OCI-LY3 (cell line): ENCODE results near the gene ARID1B.
A peak's percentile ranks its signal among the peaks of the same experiment; 100 is the strongest.

Experiments used
- H2AFZ ChIP-seq: fragments of 200-600, 300-600 bp; shearing (Covaris generic); 2 replicates; pipeline ENCODE4 v1.6.0; 2014; ENCODE audit warnings: antibody characterized with exemption, low read depth, low read length
- H3K27ac ChIP-seq: fragments of 200-600, 300-600 bp; sonication (generic); 2 replicates; pipeline ENCODE4 v1.5.1; 2014; ENCODE audit warnings: mild to moderate bottlenecking, low read length, moderate library complexity, mixed read lengths
- H3K27me3 ChIP-seq: fragments of 200-600, 300-600 bp; sonication (generic); 2 replicates; pipeline ENCODE4 v1.6.1; 2014; ENCODE audit warnings: low read depth, low read length, mixed read lengths
- H3K36me3 ChIP-seq: fragments of 200-600, 300-600 bp; sonication (generic); replicated peaks from 2 replicates; pipeline ENCODE3; 2014; ENCODE audit warnings: low read depth, low read length, mixed read lengths
- H3K4me1 ChIP-seq: fragments of 300-600, 200-600 bp; sonication (generic); 2 replicates; pipeline ENCODE4 v1.6.1; 2014; ENCODE audit warnings: low read length, mixed read lengths
- H3K4me2 ChIP-seq: fragments of 200-600, 300-600 bp; sonication (generic); 2 replicates; pipeline ENCODE4 v1.6.1; 2014; ENCODE audit warnings: low read length, mixed read lengths
- H3K4me3 ChIP-seq: fragments of 300-600, 200-600 bp; sonication (generic); 2 replicates; pipeline ENCODE4 v1.5.1; 2014; ENCODE audit warnings: antibody characterized with exemption, mild to moderate bottlenecking, low read length, moderate library complexity
- H3K79me2 ChIP-seq: fragments of 300-600, 200-600 bp; shearing (Covaris generic); 2 replicates; pipeline ENCODE4 v1.6.1; 2014; ENCODE audit warnings: mild to moderate bottlenecking, low read length, mixed read lengths
- H3K9ac ChIP-seq: fragments of 300-600, 200-600 bp; shearing (Covaris generic); 2 replicates; pipeline ENCODE4 v1.6.0; 2014; ENCODE audit warnings: mild to moderate bottlenecking, low read length, moderate library complexity
- H3K9me3 ChIP-seq: fragments of 200-600, 300-600 bp; shearing (Covaris generic); 2 replicates; pipeline ENCODE4 v1.6.1; 2014; ENCODE audit warnings: low read length, mixed read lengths; ENCODE audit not compliant: insufficient read depth
- H4K20me1 ChIP-seq: fragments of 200-600, 300-600 bp; sonication (generic); 2 replicates; pipeline ENCODE4 v1.6.1; 2016; ENCODE audit warnings: low read length, mixed read lengths; ENCODE audit not compliant: insufficient read depth
- EZH2phosphoT487 ChIP-seq: fragments of 200-600 bp; shearing (Covaris generic); IDR thresholded peaks from 2 replicates; pipeline ENCODE4 v1.6.1; 2018; ENCODE audit warnings: antibody characterized with exemption, mixed run types, low read depth
- TF ChIP-seq, protein P1 (sequence below): fragments of 200-600, 300-600 bp; sonication (generic); IDR thresholded peaks from 2 replicates; pipeline ENCODE4 v1.5.1; 2014; ENCODE audit warnings: antibody characterized with exemption, low read length, low read depth

The ARID1B gene

DNA sequence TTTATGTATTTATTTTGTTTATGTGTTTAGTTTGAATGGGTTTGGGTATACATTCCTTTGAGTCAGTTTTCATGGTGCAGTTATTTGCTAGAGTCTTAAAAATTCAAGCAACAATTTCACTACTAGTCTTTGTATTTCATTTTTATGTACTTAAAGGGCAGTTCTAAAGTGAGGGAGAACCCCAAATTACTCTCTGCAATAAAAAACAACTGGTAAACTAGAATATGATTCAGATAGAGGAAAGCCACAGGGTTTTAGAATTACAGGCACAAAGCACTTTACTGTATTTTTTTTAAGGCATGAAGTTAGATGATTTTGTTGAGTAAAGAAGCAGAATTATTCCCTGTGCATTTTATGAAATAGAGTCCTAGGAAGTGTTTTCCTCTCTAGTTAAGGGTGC lies 183.3 kb downstream of the ARID1B start:
- Histone ChIP-seq H3K4me3 (no peak overlapping the region), H3K27ac (no peak overlapping the region), H3K4me1 (peaks cover 44% of the 10 kb centered on the region), H2AFZ (no peak overlapping the region), H3K9me3 (no peaks in the 10 kb centered on the region), H3K36me3 (no peaks in the 10 kb centered on the region), H3K4me2 (no peak overlapping the region), H3K27me3 (no peaks in the 10 kb centered on the region), H3K9ac (no peak overlapping the region), H3K79me2 (peaks cover 60% of the 10 kb centered on the region), H4K20me1 (peaks cover 37% of the 10 kb centered on the region)
- no peak for TF ChIP-seq EZH2phosphoT487
- TF ChIP-seq, protein P1, sequence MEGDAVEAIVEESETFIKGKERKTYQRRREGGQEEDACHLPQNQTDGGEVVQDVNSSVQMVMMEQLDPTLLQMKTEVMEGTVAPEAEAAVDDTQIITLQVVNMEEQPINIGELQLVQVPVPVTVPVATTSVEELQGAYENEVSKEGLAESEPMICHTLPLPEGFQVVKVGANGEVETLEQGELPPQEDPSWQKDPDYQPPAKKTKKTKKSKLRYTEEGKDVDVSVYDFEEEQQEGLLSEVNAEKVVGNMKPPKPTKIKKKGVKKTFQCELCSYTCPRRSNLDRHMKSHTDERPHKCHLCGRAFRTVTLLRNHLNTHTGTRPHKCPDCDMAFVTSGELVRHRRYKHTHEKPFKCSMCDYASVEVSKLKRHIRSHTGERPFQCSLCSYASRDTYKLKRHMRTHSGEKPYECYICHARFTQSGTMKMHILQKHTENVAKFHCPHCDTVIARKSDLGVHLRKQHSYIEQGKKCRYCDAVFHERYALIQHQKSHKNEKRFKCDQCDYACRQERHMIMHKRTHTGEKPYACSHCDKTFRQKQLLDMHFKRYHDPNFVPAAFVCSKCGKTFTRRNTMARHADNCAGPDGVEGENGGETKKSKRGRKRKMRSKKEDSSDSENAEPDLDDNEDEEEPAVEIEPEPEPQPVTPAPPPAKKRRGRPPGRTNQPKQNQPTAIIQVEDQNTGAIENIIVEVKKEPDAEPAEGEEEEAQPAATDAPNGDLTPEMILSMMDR: no peak

DNA sequence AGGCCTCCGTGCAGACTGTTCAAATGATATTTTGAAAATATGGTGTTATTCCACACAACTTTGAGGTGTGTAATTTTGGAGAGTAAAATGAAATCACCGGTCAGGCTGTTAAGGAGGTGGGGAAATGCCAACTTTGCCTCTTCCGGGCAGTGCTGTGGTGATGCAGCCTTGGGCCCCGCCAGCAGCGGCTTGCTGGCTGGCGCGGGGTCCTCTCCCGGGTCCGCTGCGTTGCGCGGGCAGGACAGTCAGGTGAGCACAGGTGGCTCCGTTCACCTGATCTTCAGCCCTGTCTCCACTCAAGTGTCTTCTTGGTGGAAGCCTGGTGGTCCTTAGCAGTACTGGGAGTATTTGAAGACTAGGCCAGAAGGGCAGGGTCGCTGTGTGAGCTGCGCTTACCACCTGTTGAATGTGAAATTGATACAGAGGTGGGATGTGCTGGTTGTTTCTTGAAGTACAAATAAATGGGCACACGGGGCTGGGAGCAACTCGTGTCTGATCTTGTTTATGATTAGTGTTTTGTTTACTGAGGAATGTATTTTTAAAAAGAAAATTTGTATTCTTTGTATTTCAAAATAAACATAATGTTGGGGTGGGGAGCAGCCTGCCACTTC lies 184.2 kb downstream of the ARID1B start:
- no peaks in the 10 kb centered on the region for H3K36me3 ChIP-seq
- peaks cover 32% of the 10 kb centered on the region for H4K20me1 ChIP-seq
- no peak overlapping the region for H2AFZ ChIP-seq
- peaks cover 54% of the 10 kb centered on the region for H3K79me2 ChIP-seq
- no peak overlapping the region for H3K27ac ChIP-seq
- no peaks in the 10 kb centered on the region for H3K9me3 ChIP-seq
- TF ChIP-seq, protein P1: no peak
- TF ChIP-seq EZH2phosphoT487: no peak
- H3K9ac ChIP-seq: no peak overlapping the region
- H3K27me3 ChIP-seq: no peaks in the 10 kb centered on the region
- no peak overlapping the region for H3K4me2 ChIP-seq
- H3K4me1 ChIP-seq: peaks cover 44% of the 10 kb centered on the region
- H3K4me3 ChIP-seq: no peak overlapping the region

DNA sequence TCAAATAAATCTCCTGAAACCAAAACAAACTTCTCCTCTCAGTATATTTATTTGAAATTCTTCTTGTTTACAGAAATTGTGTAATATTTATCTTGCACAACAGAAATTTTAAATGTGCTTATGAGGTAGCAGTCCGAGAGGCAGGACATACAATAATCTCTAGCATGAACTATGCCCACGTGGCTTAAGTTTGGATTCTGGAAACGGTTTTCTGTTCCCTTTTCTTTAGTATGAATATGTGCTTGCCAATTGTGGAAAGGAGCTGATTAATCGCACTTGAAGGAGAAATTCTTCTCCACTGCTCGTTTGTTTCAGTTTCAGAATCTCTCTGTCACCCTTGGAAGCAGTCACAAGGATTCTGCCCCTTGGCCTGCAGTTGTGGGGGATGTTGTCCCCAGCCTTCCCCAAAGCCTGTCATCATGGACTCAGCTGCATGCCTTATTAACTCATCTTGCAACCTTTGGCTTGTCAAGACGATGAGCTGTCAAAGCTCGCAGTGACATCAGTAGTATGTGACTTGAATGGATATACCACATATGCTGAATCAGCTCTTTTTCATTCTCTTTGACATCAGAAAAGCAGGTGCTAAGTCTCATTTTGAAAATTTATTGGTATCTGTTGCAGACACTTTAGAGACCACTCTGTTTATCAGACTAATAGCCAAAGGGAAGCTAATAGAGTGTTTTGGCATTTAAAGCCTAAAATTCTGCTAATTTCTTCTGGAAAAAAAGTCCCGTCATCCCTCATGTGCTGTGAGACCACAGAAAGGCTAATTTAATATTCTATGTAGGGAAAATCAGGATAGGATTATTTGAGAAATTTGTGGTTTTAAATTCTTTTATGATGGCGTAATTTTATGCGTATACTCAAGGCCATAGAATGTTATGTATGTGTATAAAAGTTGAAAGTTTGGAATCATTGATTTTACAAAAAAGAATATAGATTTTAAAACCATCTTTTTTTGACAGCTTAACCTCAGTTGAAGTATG lies 186.8 kb downstream of the ARID1B start:
- Histone ChIP-seq H2AFZ (no peak overlapping the region), H3K79me2 (peaks cover 53% of the 10 kb centered on the region), H3K4me3 (peak overlapping the region; percentile 47), H3K9ac (no peak overlapping the region; the same call in 1 of the 2 replicates), H3K27me3 (no peaks in the 10 kb centered on the region), H4K20me1 (peaks cover 26% of the 10 kb centered on the region), H3K9me3 (no peaks in the 10 kb centered on the region), H3K27ac (no peak overlapping the region), H3K36me3 (no peaks in the 10 kb centered on the region), H3K4me1 (peaks cover 29% of the 10 kb centered on the region), H3K4me2 (peak overlapping the region; percentile 71)
- TF ChIP-seq EZH2phosphoT487: no peak
- TF ChIP-seq, protein P1: no peak

DNA sequence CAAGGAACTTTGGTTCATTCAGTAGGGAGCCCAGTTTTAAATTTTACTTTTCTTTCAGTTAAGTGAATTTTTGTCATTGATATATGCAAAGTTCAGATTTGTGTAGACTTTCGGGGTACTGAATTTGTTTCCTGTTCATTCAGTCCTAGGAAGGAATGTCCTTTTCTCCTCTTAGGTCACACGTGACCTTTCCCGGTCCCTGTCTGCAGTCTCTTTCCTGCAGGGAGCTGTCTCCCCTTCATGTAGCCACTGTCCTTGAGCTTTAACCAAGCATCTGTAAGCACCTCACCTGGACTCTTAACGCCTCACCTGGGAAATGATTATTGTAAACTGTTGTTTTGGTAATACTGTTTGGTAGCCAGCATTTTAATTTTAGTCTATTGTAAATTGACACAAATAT lies 190.7 kb downstream of the ARID1B start:
- H3K4me2 ChIP-seq: no peak overlapping the region
- H3K27ac ChIP-seq: no peak overlapping the region
- peaks cover 24% of the 10 kb centered on the region; the same call in 1 of the 2 replicates for H4K20me1 ChIP-seq
- no peak for TF ChIP-seq EZH2phosphoT487
- TF ChIP-seq, protein P1: no peak
- no peak overlapping the region for H3K4me3 ChIP-seq
- H2AFZ ChIP-seq: no peak overlapping the region
- no peaks in the 10 kb centered on the region for H3K9me3 ChIP-seq
- no peak overlapping the region for H3K9ac ChIP-seq
- H3K27me3 ChIP-seq: no peaks in the 10 kb centered on the region
- no peaks in the 10 kb centered on the region for H3K36me3 ChIP-seq
- H3K4me1 ChIP-seq: peaks cover 32% of the 10 kb centered on the region
- peaks cover 50% of the 10 kb centered on the region for H3K79me2 ChIP-seq
